ENCODE measurements around the gene KRTAP5-9.
"Not testable (repeated sequence)": the region's sequence is repeated elsewhere in the genome, so short reads cannot be mapped to it uniquely, and the experiment has no call there.

- TF ChIP-seq FOSL1 (IDR thresholded peaks at IDR 0.05; ENCODE audit: insufficient read depth, low read depth, low read length); EP300 (IDR thresholded peaks at IDR 0.05; ENCODE audit: borderline replicate concordance in 1 of 2, low read depth in 2 of 2, low read length in 2 of 2); SP4 (IDR thresholded peaks at IDR 0.05; ENCODE audit: low read length); POLR2A (IDR thresholded peaks at IDR 0.05; ENCODE audit: control extremely low read depth in 1 of 2, low read depth in 2 of 2, low read length in 2 of 2); TEAD4 (IDR thresholded peaks at IDR 0.05; ENCODE audit: low read depth, low read length): not testable (repeated sequence)
- TF ChIP-seq, protein P1, sequence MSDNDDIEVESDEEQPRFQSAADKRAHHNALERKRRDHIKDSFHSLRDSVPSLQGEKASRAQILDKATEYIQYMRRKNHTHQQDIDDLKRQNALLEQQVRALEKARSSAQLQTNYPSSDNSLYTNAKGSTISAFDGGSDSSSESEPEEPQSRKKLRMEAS (IDR thresholded peaks at IDR 0.05), result not testable (repeated sequence)
Measured at GRCh38 chr11:71566626-71567599, 18.7 kb downstream of the KRTAP5-9 start.

Measured in H1 (cell line).